Measurements from ENCODE around the gene MITF. TPM values are rescaled to one million over a fixed set of nuclear protein-coding genes. Genes with fewer than 3 reads are reported as not detected.
"Not testable (repeated sequence)": the region's sequence is repeated elsewhere in the genome, so short reads cannot be mapped to it uniquely, and the experiment has no call there.

The MITF gene
- total and polyA plus RNA-seq, 3 experiments from 2014 or later: 0.38 to 0.81 TPM; not detected in 1

GRCh38 chr3:69900331-69900730, 161.1 kb downstream of the MITF start:
- POLR2A ChIA-PET: no interaction called here
- no peaks in the 10 kb centered on the region for H3K27me3 ChIP-seq (ENCODE audit: insufficient read depth, low read length, poor library complexity, severe bottlenecking)
- no peak overlapping the region for H3K27ac Mint-ChIP-seq
- no peak overlapping the region for H3K4me3 ChIP-seq (ENCODE audit: low read length)
- H3K36me3 Mint-ChIP-seq: no peaks in the 10 kb centered on the region
- H3K4me1 ChIP-seq (ENCODE audit: insufficient read depth, low read length): no peaks in the 10 kb centered on the region
- CTCF ChIA-PET: no interaction called here
- H3K27me3 Mint-ChIP-seq: no peaks in the 10 kb centered on the region
- no peaks in the 10 kb centered on the region for H3K9me3 ChIP-seq (ENCODE audit: low read length)
- no peak overlapping the region for H3K4me3 Mint-ChIP-seq
- DNase-seq: no peak
- H3K27ac ChIP-seq (ENCODE audit: low read depth, low read length): no peak overlapping the region
- peaks cover 0 to 5% (median 0%) of the 10 kb centered on the region in 5 donors for H3K9me3 Mint-ChIP-seq
- no peaks in the 10 kb centered on the region for H3K4me1 Mint-ChIP-seq
- no peaks in the 10 kb centered on the region for H3K36me3 ChIP-seq (ENCODE audit: insufficient read depth, low read length)

DNA sequence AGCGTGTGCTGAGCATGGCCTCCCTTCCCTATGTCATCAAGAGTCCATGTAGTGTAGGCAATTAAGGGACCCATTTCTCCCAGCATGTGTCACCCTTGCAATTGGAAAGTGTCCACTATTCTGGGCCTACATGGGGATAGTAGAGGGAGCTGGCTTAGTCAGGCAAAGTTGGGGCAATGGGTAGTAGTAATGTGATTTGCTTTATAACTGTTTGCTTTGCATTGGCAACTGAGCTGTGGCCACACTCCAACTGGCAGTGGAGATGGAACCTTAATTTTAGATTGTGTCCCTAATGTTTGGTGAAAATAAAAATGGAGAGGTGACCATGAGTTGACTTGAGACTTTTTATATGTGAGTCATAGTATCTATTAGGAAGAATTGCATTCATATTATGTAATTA, 162.5 kb downstream of the MITF start:
- no peaks in the 10 kb centered on the region for H3K36me3 Mint-ChIP-seq
- Histone ChIP-seq H3K9me3 (ENCODE audit: low read length) (no peaks in the 10 kb centered on the region), H3K27me3 (ENCODE audit: insufficient read depth, low read length, poor library complexity, severe bottlenecking) (no peaks in the 10 kb centered on the region), H3K27ac (ENCODE audit: low read depth, low read length) (no peak overlapping the region), H3K4me1 (ENCODE audit: insufficient read depth, low read length) (no peaks in the 10 kb centered on the region), H3K36me3 (ENCODE audit: insufficient read depth, low read length) (no peaks in the 10 kb centered on the region), H3K4me3 (ENCODE audit: low read length) (no peak overlapping the region)
- POLR2A ChIA-PET: no interaction called here
- CTCF ChIA-PET: no interaction called here
- H3K27ac Mint-ChIP-seq: no peak overlapping the region
- DNase-seq: no peak
- peaks cover 0 to 5% (median 0%) of the 10 kb centered on the region in 5 donors for H3K9me3 Mint-ChIP-seq
- no peaks in the 10 kb centered on the region for H3K4me1 Mint-ChIP-seq
- no peak overlapping the region for H3K4me3 Mint-ChIP-seq
- H3K27me3 Mint-ChIP-seq: no peaks in the 10 kb centered on the region

GRCh38 chr3:69902386-69902785, 163.1 kb downstream of the MITF start:
- Histone ChIP-seq H3K4me1 (ENCODE audit: insufficient read depth, low read length) (no peaks in the 10 kb centered on the region), H3K27me3 (ENCODE audit: insufficient read depth, low read length, poor library complexity, severe bottlenecking) (no peaks in the 10 kb centered on the region), H3K4me3 (ENCODE audit: low read length) (no peak overlapping the region), H3K36me3 (ENCODE audit: insufficient read depth, low read length) (no peaks in the 10 kb centered on the region), H3K9me3 (ENCODE audit: low read length) (no peaks in the 10 kb centered on the region), H3K27ac (ENCODE audit: low read depth, low read length) (no peak overlapping the region)
- Mint-ChIP-seq H3K27me3 (no peaks in the 10 kb centered on the region), H3K27ac (no peak overlapping the region), H3K36me3 (no peaks in the 10 kb centered on the region), H3K4me3 (no peak overlapping the region), H3K9me3 (peaks cover 0 to 5% (median 0%) of the 10 kb centered on the region in 5 donors), H3K4me1 (no peaks in the 10 kb centered on the region)
- DNase-seq: no peak
- ChIA-PET CTCF (no interaction called here), POLR2A (no interaction called here)

GRCh38 chr3:69906351-69906966, 167.2 kb downstream of the MITF start:
- Mint-ChIP-seq H3K36me3 (no peaks in the 10 kb centered on the region), H3K27ac (no peak overlapping the region)
- CTCF ChIA-PET: no interaction called here

DNA sequence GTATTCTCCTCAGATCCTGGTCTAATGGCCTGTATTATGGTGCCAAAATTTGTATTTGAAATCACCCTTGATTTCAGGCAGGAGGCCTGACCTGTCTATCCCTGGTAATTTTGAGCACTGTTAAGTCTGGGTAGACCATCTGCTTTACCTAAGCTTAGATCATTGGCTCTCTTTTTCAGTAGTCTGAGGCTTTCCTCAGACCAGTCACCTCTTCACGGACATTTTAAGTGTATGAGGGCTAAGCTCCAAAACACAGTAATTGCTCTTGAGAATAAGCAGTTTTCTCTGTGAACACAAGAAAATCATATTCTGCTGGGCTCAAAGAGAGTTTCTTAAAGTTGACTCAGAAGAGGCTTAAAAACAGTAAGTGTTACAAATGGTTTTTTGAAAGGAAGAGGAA, 168.3 kb downstream of the MITF start:
- ChIA-PET CTCF (no interaction called here), POLR2A (no interaction called here)
- peaks cover 0 to 4% (median 3%) of the 10 kb centered on the region in 5 donors for H3K9me3 Mint-ChIP-seq
- no peaks in the 10 kb centered on the region for H3K4me1 Mint-ChIP-seq
- H3K27ac Mint-ChIP-seq: no peak overlapping the region
- Histone ChIP-seq H3K27ac (ENCODE audit: low read depth, low read length) (no peak overlapping the region), H3K4me3 (ENCODE audit: low read length) (no peak overlapping the region), H3K4me1 (ENCODE audit: insufficient read depth, low read length) (no peaks in the 10 kb centered on the region), H3K27me3 (ENCODE audit: insufficient read depth, low read length, poor library complexity, severe bottlenecking) (no peaks in the 10 kb centered on the region), H3K9me3 (ENCODE audit: low read length) (no peaks in the 10 kb centered on the region), H3K36me3 (ENCODE audit: insufficient read depth, low read length) (no peaks in the 10 kb centered on the region)
- DNase-seq: no peak
- no peaks in the 10 kb centered on the region for H3K27me3 Mint-ChIP-seq
- H3K36me3 Mint-ChIP-seq: no peaks in the 10 kb centered on the region
- no peak overlapping the region for H3K4me3 Mint-ChIP-seq

More at GRCh38 chr3:69906351-69906966, 167.2 kb downstream of the MITF start:
- Mint-ChIP-seq H3K9me3 (peaks cover 0 to 4% (median 3%) of the 10 kb centered on the region in 5 donors), H3K4me3 (no peak overlapping the region), H3K27me3 (no peaks in the 10 kb centered on the region), H3K4me1 (no peaks in the 10 kb centered on the region)
- Histone ChIP-seq H3K4me3 (ENCODE audit: low read length) (no peak overlapping the region), H3K36me3 (ENCODE audit: insufficient read depth, low read length) (no peaks in the 10 kb centered on the region), H3K4me1 (ENCODE audit: insufficient read depth, low read length) (no peaks in the 10 kb centered on the region), H3K27me3 (ENCODE audit: insufficient read depth, low read length, poor library complexity, severe bottlenecking) (no peaks in the 10 kb centered on the region), H3K9me3 (ENCODE audit: low read length) (no peaks in the 10 kb centered on the region), H3K27ac (ENCODE audit: low read depth, low read length) (no peak overlapping the region)
- POLR2A ChIA-PET: no interaction called here
- no peak for DNase-seq

DNA sequence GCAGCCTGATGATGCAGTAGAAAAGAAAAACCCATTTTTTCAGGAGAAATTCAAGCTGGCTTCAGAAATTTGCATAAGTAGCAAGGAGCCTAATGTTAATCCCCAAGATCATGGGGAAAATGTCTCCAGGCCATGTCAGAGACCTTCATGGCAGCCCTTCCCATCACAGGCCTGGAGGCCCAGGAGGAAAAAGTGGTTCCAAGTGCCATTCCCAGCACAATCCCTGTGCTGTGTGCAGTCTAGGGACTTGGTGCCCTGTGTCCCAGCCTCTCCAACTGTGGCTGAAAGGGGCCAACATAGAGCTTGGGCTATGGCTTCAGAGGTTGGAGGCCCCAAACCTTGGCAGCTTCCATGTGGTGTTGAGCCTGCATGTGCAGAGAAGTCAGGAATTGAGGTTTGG, 170.6 kb downstream of the MITF start:
- H3K36me3 Mint-ChIP-seq; H3K9me3 Mint-ChIP-seq; H3K27me3 Mint-ChIP-seq; CTCF ChIA-PET; H3K27ac ChIP-seq (ENCODE audit: low read depth, low read length); DNase-seq; H3K4me1 ChIP-seq (ENCODE audit: insufficient read depth, low read length); H3K4me1 Mint-ChIP-seq; H3K4me3 ChIP-seq (ENCODE audit: low read length); H3K4me3 Mint-ChIP-seq; H3K36me3 ChIP-seq (ENCODE audit: insufficient read depth, low read length); H3K27me3 ChIP-seq (ENCODE audit: insufficient read depth, low read length, poor library complexity, severe bottlenecking); POLR2A ChIA-PET; H3K27ac Mint-ChIP-seq; H3K9me3 ChIP-seq (ENCODE audit: low read length): not testable (repeated sequence)

- H3K36me3 Mint-ChIP-seq: no peaks in the 10 kb centered on the region
- ChIA-PET CTCF (no interaction called here), POLR2A (no interaction called here)
- H3K4me3 Mint-ChIP-seq: no peak overlapping the region
- Histone ChIP-seq H3K9me3 (ENCODE audit: low read length) (no peaks in the 10 kb centered on the region), H3K27me3 (ENCODE audit: insufficient read depth, low read length, poor library complexity, severe bottlenecking) (no peaks in the 10 kb centered on the region), H3K4me3 (ENCODE audit: low read length) (no peak overlapping the region), H3K36me3 (ENCODE audit: insufficient read depth, low read length) (no peaks in the 10 kb centered on the region), H3K27ac (ENCODE audit: low read depth, low read length) (no peak overlapping the region), H3K4me1 (ENCODE audit: insufficient read depth, low read length) (no peaks in the 10 kb centered on the region)
- no peak overlapping the region for H3K27ac Mint-ChIP-seq
- no peak for DNase-seq
- H3K9me3 Mint-ChIP-seq: peaks cover 0 to 5% (median 1%) of the 10 kb centered on the region in 5 donors
- H3K27me3 Mint-ChIP-seq: no peaks in the 10 kb centered on the region
- no peaks in the 10 kb centered on the region for H3K4me1 Mint-ChIP-seq
These were observed 174.2 kb downstream of the MITF start for GRCh38 chr3:69913422-69913821.

DNA sequence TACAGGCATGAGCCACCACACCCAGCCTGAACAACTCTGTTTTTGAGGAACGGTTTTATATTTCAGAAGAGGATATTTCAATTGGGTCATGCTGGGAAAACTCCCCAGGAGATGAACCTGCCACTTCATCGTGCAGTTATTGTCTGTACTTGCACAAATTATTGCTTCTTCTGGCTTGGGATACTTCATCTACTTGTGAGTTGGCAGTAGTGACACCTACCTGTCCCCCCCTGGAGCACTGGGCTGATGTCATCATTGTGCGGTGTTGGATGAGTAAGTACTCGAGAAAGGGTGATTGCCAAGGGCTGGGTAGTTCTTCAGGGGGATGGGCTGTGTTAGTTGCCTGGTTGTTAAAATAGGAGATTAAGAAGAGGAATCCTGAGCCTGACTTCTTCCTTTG, 175.1 kb downstream of the MITF start:
- no peaks in the 10 kb centered on the region for H3K4me1 ChIP-seq (ENCODE audit: insufficient read depth, low read length)
- H3K36me3 ChIP-seq (ENCODE audit: insufficient read depth, low read length): no peaks in the 10 kb centered on the region
- ChIA-PET POLR2A (no interaction called here), CTCF (no interaction called here)
- Mint-ChIP-seq H3K27me3 (no peaks in the 10 kb centered on the region), H3K9me3 (peaks cover 0 to 6% (median 1%) of the 10 kb centered on the region in 5 donors), H3K4me1 (no peaks in the 10 kb centered on the region), H3K36me3 (no peaks in the 10 kb centered on the region), H3K4me3 (no peak overlapping the region), H3K27ac (no peak overlapping the region)
- no peak overlapping the region for H3K27ac ChIP-seq (ENCODE audit: low read depth, low read length)
- DNase-seq: no peak
- H3K27me3 ChIP-seq (ENCODE audit: insufficient read depth, low read length, poor library complexity, severe bottlenecking): no peaks in the 10 kb centered on the region
- H3K9me3 ChIP-seq (ENCODE audit: low read length): no peaks in the 10 kb centered on the region
- no peak overlapping the region for H3K4me3 ChIP-seq (ENCODE audit: low read length)

- Histone ChIP-seq H3K4me3 (ENCODE audit: low read length) (no peak overlapping the region), H3K36me3 (ENCODE audit: insufficient read depth, low read length) (no peaks in the 10 kb centered on the region), H3K9me3 (ENCODE audit: low read length) (no peaks in the 10 kb centered on the region), H3K4me1 (ENCODE audit: insufficient read depth, low read length) (no peaks in the 10 kb centered on the region), H3K27me3 (ENCODE audit: insufficient read depth, low read length, poor library complexity, severe bottlenecking) (no peaks in the 10 kb centered on the region), H3K27ac (ENCODE audit: low read depth, low read length) (no peak overlapping the region)
- no peak for DNase-seq
- H3K27me3 Mint-ChIP-seq: no peaks in the 10 kb centered on the region
- H3K4me3 Mint-ChIP-seq: no peak overlapping the region
- no peak overlapping the region for H3K27ac Mint-ChIP-seq
- POLR2A ChIA-PET: no interaction called here
- CTCF ChIA-PET: no interaction called here
- H3K36me3 Mint-ChIP-seq: no peaks in the 10 kb centered on the region
- peaks cover 0 to 4% (median 0%) of the 10 kb centered on the region in 5 donors for H3K9me3 Mint-ChIP-seq
- no peaks in the 10 kb centered on the region for H3K4me1 Mint-ChIP-seq
These were observed 176.5 kb downstream of the MITF start for GRCh38 chr3:69915726-69916125.
